Suppressor macrophage treated with lipopolysaccharide for 4 hours (primary cell): ENCODE results near the gene PTPRN2.

Experiments used
- DNase-seq: peaks from one replicate; pipeline ENCODE4 v3.0.0-alpha.2; 2020

PTPRN2 gene

GRCh38 chr7:157630301-157630853 is 957.2 kb downstream of the PTPRN2 start:
- DNase-seq = no peak

- DNase-seq = no peak
These were observed 959.2 kb downstream of the PTPRN2 start for GRCh38 chr7:157628456-157628855.

- DNase-seq = no peak
These were observed 960.0 kb downstream of the PTPRN2 start for GRCh38 chr7:157627646-157628045.

GRCh38 chr7:157627033-157627432 is 960.6 kb downstream of the PTPRN2 start:
- DNase-seq = no peak

GRCh38 chr7:157625973-157626742 is 961.5 kb downstream of the PTPRN2 start:
- peak; percentile 3 for DNase-seq

GRCh38 chr7:157623556-157623955 is 964.1 kb downstream of the PTPRN2 start:
- DNase-seq = no peak

GRCh38 chr7:157622408-157623205 is 965.0 kb downstream of the PTPRN2 start:
- no peak for DNase-seq

GRCh38 chr7:157622000-157622399 is 965.6 kb downstream of the PTPRN2 start:
- DNase-seq = no peak

GRCh38 chr7:157621131-157621681 is 966.4 kb downstream of the PTPRN2 start:
- no peak for DNase-seq

GRCh38 chr7:157620616-157621015 is 967.0 kb downstream of the PTPRN2 start:
- no peak for DNase-seq

GRCh38 chr7:157619753-157620525 is 967.7 kb downstream of the PTPRN2 start:
- DNase-seq = no peak

GRCh38 chr7:157618823-157619606 is 968.6 kb downstream of the PTPRN2 start:
- DNase-seq = no peak

GRCh38 chr7:157618091-157618726 is 969.4 kb downstream of the PTPRN2 start:
- no peak for DNase-seq

GRCh38 chr7:157617401-157617800 is 970.2 kb downstream of the PTPRN2 start:
- DNase-seq = no peak

- no peak for DNase-seq
These were observed 970.7 kb downstream of the PTPRN2 start for GRCh38 chr7:157616931-157617330.

- DNase-seq = no peak
These were observed 971.2 kb downstream of the PTPRN2 start for GRCh38 chr7:157616426-157616825.

- DNase-seq = no peak
These were observed 971.8 kb downstream of the PTPRN2 start for GRCh38 chr7:157615852-157616251.

- DNase-seq = no peak
These were observed 972.4 kb downstream of the PTPRN2 start for GRCh38 chr7:157615101-157615817.

- no peak for DNase-seq
These were observed 973.1 kb downstream of the PTPRN2 start for GRCh38 chr7:157614457-157615020.

GRCh38 chr7:157613575-157614322 is 973.9 kb downstream of the PTPRN2 start:
- no peak for DNase-seq
